Astrocyte (in vitro differentiated cells and primary cell): Measurements from ENCODE around the gene IFI27L1. TPM values are rescaled to one million over a fixed set of nuclear protein-coding genes. Genes with fewer than 3 reads are reported as not detected.
A peak's percentile ranks its signal among the peaks of the same experiment; 100 is the strongest.

Experiments
- DNase-seq: peaks from one replicate; pipeline ENCODE4 v3.0.0-alpha.2; 2010; ENCODE audit warnings: low read depth
- FAIRE-seq: peaks from 2 replicates; lab custom pipeline; 2011; peaks lifted over from hg19 to GRCh38; lab: Jason Lieb, UNC
- H2AFZ ChIP-seq: 2 replicates; pipeline ENCODE4 v1.6.0; 2012; ENCODE audit warnings: low read depth, low read length, inconsistent platforms
- H3K27ac ChIP-seq: 2 replicates; pipeline ENCODE4 v1.5.1; 2011; ENCODE audit warnings: low read depth, low read length, inconsistent platforms
- H3K27me3 ChIP-seq: 2 replicates; pipeline ENCODE4 v1.6.0; 2011; ENCODE audit warnings: low read length, inconsistent platforms; ENCODE audit not compliant: insufficient read depth
- H3K36me3 ChIP-seq: 2 replicates; pipeline ENCODE4 v1.5.1; 2011; ENCODE audit warnings: low read length, inconsistent platforms; ENCODE audit not compliant: insufficient read depth
- H3K4me1 ChIP-seq: 2 replicates; pipeline ENCODE4 v1.5.1; 2011; ENCODE audit warnings: low read length, inconsistent platforms; ENCODE audit not compliant: insufficient read depth
- H3K4me2 ChIP-seq: 2 replicates; pipeline ENCODE4 v1.6.0; 2012; ENCODE audit warnings: low read length, inconsistent platforms
- H3K4me3 ChIP-seq: 2 replicates; pipeline ENCODE4 v1.5.1; 2011; ENCODE audit warnings: low read depth, mild to moderate bottlenecking, low read length, inconsistent platforms; ENCODE audit not compliant: insufficient read depth
- H3K79me2 ChIP-seq: 2 replicates; pipeline ENCODE4 v1.6.0; 2012; ENCODE audit warnings: mild to moderate bottlenecking, low read length, inconsistent platforms; ENCODE audit not compliant: insufficient read depth
- H3K9ac ChIP-seq: 2 replicates; pipeline ENCODE4 v1.6.0; 2012; ENCODE audit warnings: mild to moderate bottlenecking, low read length, inconsistent platforms
- H3K9me3 ChIP-seq: 2 replicates; pipeline ENCODE4 v1.5.1; 2012; ENCODE audit warnings: low read depth, mild to moderate bottlenecking, low read length, inconsistent platforms; ENCODE audit not compliant: insufficient read depth
- H4K20me1 ChIP-seq: 2 replicates; pipeline ENCODE4 v1.6.0; 2012; ENCODE audit warnings: low read length, inconsistent platforms; ENCODE audit not compliant: insufficient read depth
- H3K27ac Mint-ChIP-seq: one replicate; pipeline ENCODE4 v1.8.0; 2021; ENCODE audit warnings: mild to moderate bottlenecking, mixed read lengths; ENCODE audit not compliant: unreplicated experiment
- H3K27me3 Mint-ChIP-seq: one replicate; pipeline ENCODE4 v1.8.0; 2021; ENCODE audit warnings: low read depth, mixed read lengths; ENCODE audit not compliant: unreplicated experiment
- H3K36me3 Mint-ChIP-seq: one replicate; pipeline ENCODE4 v1.8.0; 2021; ENCODE audit warnings: low read depth, mixed read lengths; ENCODE audit not compliant: unreplicated experiment
- H3K4me1 Mint-ChIP-seq: one replicate; pipeline ENCODE4 v1.8.0; 2021; ENCODE audit warnings: low read depth, mixed read lengths; ENCODE audit not compliant: unreplicated experiment
- H3K4me3 Mint-ChIP-seq: one replicate; pipeline ENCODE4 v1.8.0; 2021; ENCODE audit warnings: mild to moderate bottlenecking, moderate library complexity, mixed read lengths; ENCODE audit not compliant: unreplicated experiment
- H3K9me3 Mint-ChIP-seq: one replicate; pipeline ENCODE4 v1.8.0; 2021; ENCODE audit warnings: mild to moderate bottlenecking, mixed read lengths; ENCODE audit not compliant: unreplicated experiment
- EZH2 ChIP-seq: IDR thresholded peaks from 2 replicates; pipeline ENCODE4 v1.6.1; 2012; ENCODE audit warnings: mild to moderate bottlenecking, low read length, inconsistent platforms; ENCODE audit not compliant: insufficient read depth
- total RNA-seq: library from RNA; stranded (reverse); gene quantifications from 2 replicates; pipeline ENCODE4 v1.2.1, GENCODE V29; 2021
- TF ChIP-seq, protein P1 (sequence below): IDR thresholded peaks from 2 replicates; pipeline ENCODE4 v1.5.1; 2011; ENCODE audit warnings: low read depth, mild to moderate bottlenecking, inconsistent platforms, low read length, moderate library complexity; ENCODE audit not compliant: insufficient read depth

The IFI27L1 gene
- total RNA-seq, 1 donor from 2014 or later: 28.4 TPM

DNA sequence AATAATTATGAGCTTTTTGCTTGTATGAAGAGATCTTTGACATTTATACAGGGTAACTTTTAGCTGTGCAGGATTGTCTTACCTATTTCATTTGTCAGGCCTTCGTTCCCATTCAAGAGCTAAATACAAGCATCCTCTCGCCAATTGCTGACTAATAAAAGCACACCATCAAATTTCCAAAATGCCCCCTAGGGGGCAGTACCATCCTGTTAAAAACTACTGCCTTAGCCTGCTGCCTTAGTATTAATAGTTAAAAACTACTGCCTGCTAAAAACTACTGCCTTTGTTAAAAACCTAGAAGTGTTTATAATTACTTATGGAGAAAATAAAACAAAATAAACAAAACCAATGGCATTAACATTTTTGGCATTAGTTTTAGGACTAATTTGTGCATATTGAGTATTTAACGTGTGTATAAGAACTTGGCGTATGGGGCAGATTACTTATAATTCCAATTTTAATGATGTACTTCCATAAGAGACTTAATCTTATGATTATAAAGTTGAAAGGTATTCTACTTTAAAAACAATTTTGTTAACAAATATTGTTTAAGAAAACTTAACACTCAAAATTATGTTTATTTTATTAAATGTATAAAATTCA, 51.3 kb downstream of the IFI27L1 start:
- no peaks in the 10 kb centered on the region for H3K27me3 Mint-ChIP-seq
- H3K27me3 ChIP-seq: no peaks in the 10 kb centered on the region
- DNase-seq (peak; percentile 25), FAIRE-seq (no peak)
- H3K79me2 ChIP-seq: no peaks in the 10 kb centered on the region
- peaks cover 7% of the 10 kb centered on the region for H3K4me1 Mint-ChIP-seq
- H3K27ac ChIP-seq: no peak overlapping the region
- H3K9ac ChIP-seq: no peak overlapping the region
- H3K36me3 ChIP-seq: peaks cover 3% of the 10 kb centered on the region
- no peaks in the 10 kb centered on the region for H4K20me1 ChIP-seq
- H3K4me3 ChIP-seq: no peak overlapping the region
- no peak overlapping the region for H3K4me2 ChIP-seq
- H3K9me3 Mint-ChIP-seq: peaks cover 9% of the 10 kb centered on the region
- H3K4me1 ChIP-seq: peaks cover 12% of the 10 kb centered on the region
- H2AFZ ChIP-seq: no peak overlapping the region
- no peak for TF ChIP-seq EZH2
- TF ChIP-seq, protein P1, sequence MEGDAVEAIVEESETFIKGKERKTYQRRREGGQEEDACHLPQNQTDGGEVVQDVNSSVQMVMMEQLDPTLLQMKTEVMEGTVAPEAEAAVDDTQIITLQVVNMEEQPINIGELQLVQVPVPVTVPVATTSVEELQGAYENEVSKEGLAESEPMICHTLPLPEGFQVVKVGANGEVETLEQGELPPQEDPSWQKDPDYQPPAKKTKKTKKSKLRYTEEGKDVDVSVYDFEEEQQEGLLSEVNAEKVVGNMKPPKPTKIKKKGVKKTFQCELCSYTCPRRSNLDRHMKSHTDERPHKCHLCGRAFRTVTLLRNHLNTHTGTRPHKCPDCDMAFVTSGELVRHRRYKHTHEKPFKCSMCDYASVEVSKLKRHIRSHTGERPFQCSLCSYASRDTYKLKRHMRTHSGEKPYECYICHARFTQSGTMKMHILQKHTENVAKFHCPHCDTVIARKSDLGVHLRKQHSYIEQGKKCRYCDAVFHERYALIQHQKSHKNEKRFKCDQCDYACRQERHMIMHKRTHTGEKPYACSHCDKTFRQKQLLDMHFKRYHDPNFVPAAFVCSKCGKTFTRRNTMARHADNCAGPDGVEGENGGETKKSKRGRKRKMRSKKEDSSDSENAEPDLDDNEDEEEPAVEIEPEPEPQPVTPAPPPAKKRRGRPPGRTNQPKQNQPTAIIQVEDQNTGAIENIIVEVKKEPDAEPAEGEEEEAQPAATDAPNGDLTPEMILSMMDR: peak; percentile 88
- H3K9me3 ChIP-seq: peaks cover 2% of the 10 kb centered on the region
- no peak overlapping the region for H3K4me3 Mint-ChIP-seq
- H3K36me3 Mint-ChIP-seq: no peaks in the 10 kb centered on the region
- no peak overlapping the region for H3K27ac Mint-ChIP-seq

DNA sequence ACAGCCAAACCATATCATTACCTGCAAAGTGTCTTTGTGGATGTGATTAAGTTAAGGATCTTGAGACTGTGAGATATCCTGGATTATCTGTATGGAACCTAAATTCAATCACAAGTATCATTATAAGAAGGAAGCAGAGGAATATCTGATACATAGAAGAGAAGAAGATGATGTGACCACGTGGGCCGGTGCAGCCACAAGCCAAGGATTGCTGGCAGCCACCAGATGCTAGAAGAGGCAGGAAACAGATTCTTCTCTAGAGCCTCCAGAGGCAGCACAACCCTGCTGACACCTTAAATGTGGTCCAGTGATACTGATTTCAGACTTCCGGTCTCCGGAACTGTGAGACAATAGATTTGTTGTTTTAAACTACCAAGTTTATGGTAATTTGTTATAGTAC, 54.4 kb downstream of the IFI27L1 start:
- Histone ChIP-seq H3K9me3 (peaks cover 2% of the 10 kb centered on the region), H3K79me2 (no peaks in the 10 kb centered on the region), H3K27ac (no peak overlapping the region), H3K4me2 (no peak overlapping the region), H2AFZ (no peak overlapping the region), H3K4me3 (no peak overlapping the region), H3K4me1 (no peaks in the 10 kb centered on the region), H3K9ac (no peak overlapping the region), H3K27me3 (no peaks in the 10 kb centered on the region), H4K20me1 (no peaks in the 10 kb centered on the region), H3K36me3 (no peaks in the 10 kb centered on the region)
- Mint-ChIP-seq H3K36me3 (no peaks in the 10 kb centered on the region), H3K27me3 (peaks cover 6% of the 10 kb centered on the region), H3K4me1 (peaks cover 6% of the 10 kb centered on the region), H3K9me3 (peaks cover 9% of the 10 kb centered on the region), H3K27ac (no peak overlapping the region), H3K4me3 (no peak overlapping the region)
- DNase-seq (no peak), FAIRE-seq (no peak)
- TF ChIP-seq, protein P1: no peak
- TF ChIP-seq EZH2: no peak

DNA sequence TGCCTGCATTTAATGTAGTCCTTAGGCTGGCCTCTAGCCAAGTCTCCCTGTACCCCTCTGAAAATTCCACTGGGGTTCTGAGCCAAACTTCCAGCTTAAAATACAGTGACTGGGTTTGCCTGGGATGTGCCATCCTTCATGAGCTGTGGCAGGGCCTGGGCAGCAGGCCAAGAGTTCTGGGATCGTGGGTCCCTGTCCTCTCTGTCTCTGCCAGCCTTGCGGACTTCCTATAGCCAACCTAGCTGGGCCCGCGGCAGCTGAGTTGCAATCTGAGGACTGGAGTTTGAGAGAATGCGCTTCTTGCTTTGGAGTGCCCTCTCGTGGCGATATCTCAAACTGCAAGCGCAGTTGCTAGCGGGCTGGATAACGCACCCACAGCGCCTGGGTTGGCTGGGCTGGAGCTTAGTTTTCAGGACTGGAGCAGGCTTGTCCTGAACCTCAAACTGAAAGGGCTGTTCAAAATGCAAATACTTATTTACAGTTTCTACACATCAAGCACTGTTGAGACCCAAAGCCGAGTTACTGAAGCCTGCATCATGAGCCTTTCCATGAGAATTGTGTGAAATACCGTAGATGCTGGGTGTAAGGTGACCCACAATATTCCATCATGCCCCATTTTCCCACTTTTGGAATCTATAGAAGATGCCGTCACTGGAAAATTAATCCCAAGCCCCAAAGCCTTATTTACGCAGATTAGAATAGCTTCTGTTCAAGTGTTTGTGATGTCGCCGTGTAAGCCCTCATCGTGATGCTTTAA, 55.6 kb downstream of the IFI27L1 start:
- H3K36me3 ChIP-seq: no peaks in the 10 kb centered on the region
- H3K27me3 Mint-ChIP-seq: peaks cover 6% of the 10 kb centered on the region
- no peak overlapping the region for H3K27ac ChIP-seq
- H3K4me3 Mint-ChIP-seq: no peak overlapping the region
- H3K4me3 ChIP-seq: no peak overlapping the region
- no peaks in the 10 kb centered on the region for H3K36me3 Mint-ChIP-seq
- no peak overlapping the region for H3K9ac ChIP-seq
- DNase-seq (peak; percentile 47), FAIRE-seq (peak; percentile 20)
- H4K20me1 ChIP-seq: no peaks in the 10 kb centered on the region
- H3K79me2 ChIP-seq: no peaks in the 10 kb centered on the region
- peaks cover 2% of the 10 kb centered on the region for H3K9me3 ChIP-seq
- TF ChIP-seq, protein P1: peak; percentile 94
- no peak for TF ChIP-seq EZH2
- H2AFZ ChIP-seq: no peak overlapping the region
- H3K27me3 ChIP-seq: no peaks in the 10 kb centered on the region
- peaks cover 6% of the 10 kb centered on the region for H3K4me1 Mint-ChIP-seq
- no peak overlapping the region for H3K27ac Mint-ChIP-seq
- H3K4me1 ChIP-seq: no peaks in the 10 kb centered on the region
- H3K9me3 Mint-ChIP-seq: peaks cover 9% of the 10 kb centered on the region
- peak overlapping the region; percentile 44 for H3K4me2 ChIP-seq
